ENCODE data around the gene ZNF497. TPM values are rescaled to one million over a fixed set of nuclear protein-coding genes. Genes with fewer than 3 reads are reported as not detected.

The ZNF497 gene
- total and polyA plus RNA-seq, 2 of the 13 experiments (the other 11 are each of a cell fraction or from before 2014, with no cell fraction given), result 1.5 to 1.9 TPM

DNA sequence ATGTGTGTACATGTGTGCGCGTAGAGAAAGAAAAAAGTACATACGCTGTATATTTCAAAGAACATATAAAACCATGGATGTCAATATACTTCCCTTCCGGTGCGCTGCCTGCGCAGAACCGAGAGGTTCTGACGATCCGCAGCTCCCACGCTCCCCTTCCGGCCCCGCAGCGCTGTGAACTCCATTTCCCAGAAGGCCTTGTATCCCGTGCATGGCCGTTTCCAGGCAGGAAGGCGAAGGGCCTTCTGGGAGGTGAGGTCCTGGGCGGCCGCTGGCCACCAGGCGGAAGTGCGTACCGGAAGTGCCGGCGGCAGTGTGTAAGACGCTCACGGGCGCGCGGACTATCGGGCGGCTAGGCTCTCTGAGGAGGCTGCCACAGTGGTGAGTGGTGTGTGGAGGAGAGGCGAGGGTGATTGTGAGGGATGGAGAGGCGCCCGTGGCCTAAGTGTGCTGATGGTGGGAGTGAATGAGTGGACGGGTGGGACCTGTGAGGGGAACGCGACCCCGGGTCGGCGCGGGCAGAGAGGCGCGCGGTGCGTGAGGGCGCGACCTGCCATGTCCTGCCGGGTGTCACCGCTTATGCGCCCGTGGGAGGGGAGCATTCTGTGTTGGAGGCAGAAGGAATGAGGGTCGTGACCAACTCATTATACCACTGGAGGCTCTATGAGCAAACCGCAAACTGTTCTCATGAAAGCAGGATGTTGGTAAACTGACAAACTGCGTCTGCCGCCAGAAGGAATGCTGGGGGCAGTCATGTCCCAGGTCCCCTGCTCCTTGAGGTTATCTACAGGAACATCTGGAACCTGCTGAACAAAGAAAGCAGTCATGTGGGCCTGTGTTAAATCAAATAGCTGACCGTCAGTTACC lies 57.3 kb downstream of the ZNF497 start, which contains the start of gene ERVK3-1 (continued):
- TF ChIP-seq ZSCAN31 (CRISPR knock-in tag; IDR thresholded peaks at IDR 0.05; ENCODE audit: low read depth) (peak; percentile 92), JUND (CRISPR knock-in tag; IDR thresholded peaks at IDR 0.05) (no peak), ZNF205 (CRISPR knock-in tag; IDR thresholded peaks at IDR 0.05) (peak; percentile 48; the same call in 1 of the 2 replicates), HOXA5 (CRISPR knock-in tag; IDR thresholded peaks at IDR 0.05) (no peak), TOPORS (CRISPR knock-in tag; IDR thresholded peaks at IDR 0.05) (peak; percentile 83), TP53 (CRISPR knock-in tag; conservative IDR thresholded peaks at IDR 0.05) (no peak), ZNF333 (CRISPR knock-in tag; IDR thresholded peaks at IDR 0.05; ENCODE audit: borderline replicate concordance) (0 out of 2 replicates have a peak, but pooled peaks have one; percentile 62), CBFB (CRISPR knock-in tag; IDR thresholded peaks at IDR 0.05) (0 out of 2 replicates have a peak, but pooled peaks have one; percentile 48), KLF6 (CRISPR knock-in tag; IDR thresholded peaks at IDR 0.05) (no peak), TMF1 (CRISPR knock-in tag; IDR thresholded peaks at IDR 0.05; ENCODE audit: low read depth) (peak; percentile 59; the same call in 1 of the 2 replicates)
- TF ChIP-seq, protein P1, sequence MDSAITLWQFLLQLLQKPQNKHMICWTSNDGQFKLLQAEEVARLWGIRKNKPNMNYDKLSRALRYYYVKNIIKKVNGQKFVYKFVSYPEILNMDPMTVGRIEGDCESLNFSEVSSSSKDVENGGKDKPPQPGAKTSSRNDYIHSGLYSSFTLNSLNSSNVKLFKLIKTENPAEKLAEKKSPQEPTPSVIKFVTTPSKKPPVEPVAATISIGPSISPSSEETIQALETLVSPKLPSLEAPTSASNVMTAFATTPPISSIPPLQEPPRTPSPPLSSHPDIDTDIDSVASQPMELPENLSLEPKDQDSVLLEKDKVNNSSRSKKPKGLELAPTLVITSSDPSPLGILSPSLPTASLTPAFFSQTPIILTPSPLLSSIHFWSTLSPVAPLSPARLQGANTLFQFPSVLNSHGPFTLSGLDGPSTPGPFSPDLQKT (CRISPR knock-in tag; IDR thresholded peaks at IDR 0.05; ENCODE audit: borderline replicate concordance), result peak; percentile 78; the same call in 1 of the 2 replicates
- TF ChIP-seq, protein P2, sequence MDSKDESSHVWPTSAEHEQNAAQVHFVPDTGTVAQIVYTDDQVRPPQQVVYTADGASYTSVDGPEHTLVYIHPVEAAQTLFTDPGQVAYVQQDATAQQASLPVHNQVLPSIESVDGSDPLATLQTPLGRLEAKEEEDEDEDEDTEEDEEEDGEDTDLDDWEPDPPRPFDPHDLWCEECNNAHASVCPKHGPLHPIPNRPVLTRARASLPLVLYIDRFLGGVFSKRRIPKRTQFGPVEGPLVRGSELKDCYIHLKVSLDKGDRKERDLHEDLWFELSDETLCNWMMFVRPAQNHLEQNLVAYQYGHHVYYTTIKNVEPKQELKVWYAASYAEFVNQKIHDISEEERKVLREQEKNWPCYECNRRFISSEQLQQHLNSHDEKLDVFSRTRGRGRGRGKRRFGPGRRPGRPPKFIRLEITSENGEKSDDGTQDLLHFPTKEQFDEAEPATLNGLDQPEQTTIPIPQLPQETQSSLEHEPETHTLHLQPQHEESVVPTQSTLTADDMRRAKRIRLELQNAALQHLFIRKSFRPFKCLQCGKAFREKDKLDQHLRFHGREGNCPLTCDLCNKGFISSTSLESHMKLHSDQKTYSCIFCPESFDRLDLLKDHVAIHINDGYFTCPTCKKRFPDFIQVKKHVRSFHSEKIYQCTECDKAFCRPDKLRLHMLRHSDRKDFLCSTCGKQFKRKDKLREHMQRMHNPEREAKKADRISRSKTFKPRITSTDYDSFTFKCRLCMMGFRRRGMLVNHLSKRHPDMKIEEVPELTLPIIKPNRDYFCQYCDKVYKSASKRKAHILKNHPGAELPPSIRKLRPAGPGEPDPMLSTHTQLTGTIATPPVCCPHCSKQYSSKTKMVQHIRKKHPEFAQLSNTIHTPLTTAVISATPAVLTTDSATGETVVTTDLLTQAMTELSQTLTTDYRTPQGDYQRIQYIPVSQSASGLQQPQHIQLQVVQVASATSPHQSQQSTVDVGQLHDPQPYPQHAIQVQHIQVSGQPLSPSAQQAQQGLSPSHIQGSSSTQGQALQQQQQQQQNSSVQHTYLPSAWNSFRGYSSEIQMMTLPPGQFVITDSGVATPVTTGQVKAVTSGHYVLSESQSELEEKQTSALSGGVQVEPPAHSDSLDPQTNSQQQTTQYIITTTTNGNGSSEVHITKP (CRISPR knock-in tag; IDR thresholded peaks at IDR 0.05; ENCODE audit: low read depth), result peak; percentile 54; the same call in 1 of the 2 replicates
- TF ChIP-seq, protein P3, sequence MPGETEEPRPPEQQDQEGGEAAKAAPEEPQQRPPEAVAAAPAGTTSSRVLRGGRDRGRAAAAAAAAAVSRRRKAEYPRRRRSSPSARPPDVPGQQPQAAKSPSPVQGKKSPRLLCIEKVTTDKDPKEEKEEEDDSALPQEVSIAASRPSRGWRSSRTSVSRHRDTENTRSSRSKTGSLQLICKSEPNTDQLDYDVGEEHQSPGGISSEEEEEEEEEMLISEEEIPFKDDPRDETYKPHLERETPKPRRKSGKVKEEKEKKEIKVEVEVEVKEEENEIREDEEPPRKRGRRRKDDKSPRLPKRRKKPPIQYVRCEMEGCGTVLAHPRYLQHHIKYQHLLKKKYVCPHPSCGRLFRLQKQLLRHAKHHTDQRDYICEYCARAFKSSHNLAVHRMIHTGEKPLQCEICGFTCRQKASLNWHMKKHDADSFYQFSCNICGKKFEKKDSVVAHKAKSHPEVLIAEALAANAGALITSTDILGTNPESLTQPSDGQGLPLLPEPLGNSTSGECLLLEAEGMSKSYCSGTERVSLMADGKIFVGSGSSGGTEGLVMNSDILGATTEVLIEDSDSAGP (CRISPR knock-in tag; IDR thresholded peaks at IDR 0.05; ENCODE audit: borderline replicate concordance), result peak; percentile 77
- TF ChIP-seq, protein P4, sequence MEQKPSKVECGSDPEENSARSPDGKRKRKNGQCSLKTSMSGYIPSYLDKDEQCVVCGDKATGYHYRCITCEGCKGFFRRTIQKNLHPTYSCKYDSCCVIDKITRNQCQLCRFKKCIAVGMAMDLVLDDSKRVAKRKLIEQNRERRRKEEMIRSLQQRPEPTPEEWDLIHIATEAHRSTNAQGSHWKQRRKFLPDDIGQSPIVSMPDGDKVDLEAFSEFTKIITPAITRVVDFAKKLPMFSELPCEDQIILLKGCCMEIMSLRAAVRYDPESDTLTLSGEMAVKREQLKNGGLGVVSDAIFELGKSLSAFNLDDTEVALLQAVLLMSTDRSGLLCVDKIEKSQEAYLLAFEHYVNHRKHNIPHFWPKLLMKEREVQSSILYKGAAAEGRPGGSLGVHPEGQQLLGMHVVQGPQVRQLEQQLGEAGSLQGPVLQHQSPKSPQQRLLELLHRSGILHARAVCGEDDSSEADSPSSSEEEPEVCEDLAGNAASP (CRISPR knock-in tag; IDR thresholded peaks at IDR 0.05; ENCODE audit: borderline replicate concordance), result peak; percentile 65
- TF ChIP-seq, protein P5, sequence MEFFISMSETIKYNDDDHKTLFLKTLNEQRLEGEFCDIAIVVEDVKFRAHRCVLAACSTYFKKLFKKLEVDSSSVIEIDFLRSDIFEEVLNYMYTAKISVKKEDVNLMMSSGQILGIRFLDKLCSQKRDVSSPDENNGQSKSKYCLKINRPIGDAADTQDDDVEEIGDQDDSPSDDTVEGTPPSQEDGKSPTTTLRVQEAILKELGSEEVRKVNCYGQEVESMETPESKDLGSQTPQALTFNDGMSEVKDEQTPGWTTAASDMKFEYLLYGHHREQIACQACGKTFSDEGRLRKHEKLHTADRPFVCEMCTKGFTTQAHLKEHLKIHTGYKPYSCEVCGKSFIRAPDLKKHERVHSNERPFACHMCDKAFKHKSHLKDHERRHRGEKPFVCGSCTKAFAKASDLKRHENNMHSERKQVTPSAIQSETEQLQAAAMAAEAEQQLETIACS (CRISPR knock-in tag; IDR thresholded peaks at IDR 0.05), result peak; percentile 79
- TF ChIP-seq, protein P6, sequence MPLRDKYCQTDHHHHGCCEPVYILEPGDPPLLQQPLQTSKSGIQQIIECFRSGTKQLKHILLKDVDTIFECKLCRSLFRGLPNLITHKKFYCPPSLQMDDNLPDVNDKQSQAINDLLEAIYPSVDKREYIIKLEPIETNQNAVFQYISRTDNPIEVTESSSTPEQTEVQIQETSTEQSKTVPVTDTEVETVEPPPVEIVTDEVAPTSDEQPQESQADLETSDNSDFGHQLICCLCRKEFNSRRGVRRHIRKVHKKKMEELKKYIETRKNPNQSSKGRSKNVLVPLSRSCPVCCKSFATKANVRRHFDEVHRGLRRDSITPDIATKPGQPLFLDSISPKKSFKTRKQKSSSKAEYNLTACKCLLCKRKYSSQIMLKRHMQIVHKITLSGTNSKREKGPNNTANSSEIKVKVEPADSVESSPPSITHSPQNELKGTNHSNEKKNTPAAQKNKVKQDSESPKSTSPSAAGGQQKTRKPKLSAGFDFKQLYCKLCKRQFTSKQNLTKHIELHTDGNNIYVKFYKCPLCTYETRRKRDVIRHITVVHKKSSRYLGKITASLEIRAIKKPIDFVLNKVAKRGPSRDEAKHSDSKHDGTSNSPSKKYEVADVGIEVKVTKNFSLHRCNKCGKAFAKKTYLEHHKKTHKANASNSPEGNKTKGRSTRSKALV (CRISPR knock-in tag; IDR thresholded peaks at IDR 0.05), result 0 out of 2 replicates have a peak, but pooled peaks have one; percentile 41
